DMS53 treated with DMSO at 0.1 percent for 48 hours (cell line): ENCODE measurements around the gene LRRC8D.
"Not testable (repeated sequence)": the region's sequence is repeated elsewhere in the genome, so short reads cannot be mapped to it uniquely, and the experiment has no call there.

Experiments
- DNase-seq: peaks from one replicate; lab custom pipeline; 2025; ENCODE audit not compliant: unreplicated experiment; lab: John Stamatoyannopoulos, UW

LRRC8D gene

GRCh38 chr1:89908672-89909436, 88.0 kb downstream of the LRRC8D start:
- DNase-seq = no peak

GRCh38 chr1:89910268-89910667, 89.4 kb downstream of the LRRC8D start:
- DNase-seq = no peak

DNA sequence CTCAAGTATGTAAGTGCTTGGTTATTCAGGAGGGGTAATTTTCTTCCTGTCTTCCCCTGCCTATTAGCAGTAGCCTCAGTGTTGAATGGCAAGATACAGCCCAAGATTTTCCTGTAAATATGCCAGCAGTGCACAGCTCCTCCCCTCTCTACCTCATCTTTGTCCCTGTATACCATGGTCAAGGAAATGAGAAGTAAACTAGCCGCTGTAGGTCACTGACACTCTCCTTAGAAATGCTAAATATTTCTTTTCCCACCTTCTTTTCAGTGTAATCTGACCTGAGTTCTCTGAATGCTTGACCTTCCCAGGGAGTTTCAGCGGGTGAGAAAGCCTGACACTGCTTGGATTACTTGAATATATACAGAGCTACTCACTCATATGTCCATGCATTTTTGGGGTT, 89.9 kb downstream of the LRRC8D start:
- no peak for DNase-seq

- DNase-seq = no peak
These were observed 90.6 kb downstream of the LRRC8D start for GRCh38 chr1:89911191-89911991.

- DNase-seq = no peak
These were observed 91.2 kb downstream of the LRRC8D start for GRCh38 chr1:89912073-89912472.

- DNase-seq = no peak
These were observed 92.7 kb downstream of the LRRC8D start for GRCh38 chr1:89913353-89914095.

GRCh38 chr1:89917353-89917752, 96.5 kb downstream of the LRRC8D start:
- DNase-seq = no peak

DNA sequence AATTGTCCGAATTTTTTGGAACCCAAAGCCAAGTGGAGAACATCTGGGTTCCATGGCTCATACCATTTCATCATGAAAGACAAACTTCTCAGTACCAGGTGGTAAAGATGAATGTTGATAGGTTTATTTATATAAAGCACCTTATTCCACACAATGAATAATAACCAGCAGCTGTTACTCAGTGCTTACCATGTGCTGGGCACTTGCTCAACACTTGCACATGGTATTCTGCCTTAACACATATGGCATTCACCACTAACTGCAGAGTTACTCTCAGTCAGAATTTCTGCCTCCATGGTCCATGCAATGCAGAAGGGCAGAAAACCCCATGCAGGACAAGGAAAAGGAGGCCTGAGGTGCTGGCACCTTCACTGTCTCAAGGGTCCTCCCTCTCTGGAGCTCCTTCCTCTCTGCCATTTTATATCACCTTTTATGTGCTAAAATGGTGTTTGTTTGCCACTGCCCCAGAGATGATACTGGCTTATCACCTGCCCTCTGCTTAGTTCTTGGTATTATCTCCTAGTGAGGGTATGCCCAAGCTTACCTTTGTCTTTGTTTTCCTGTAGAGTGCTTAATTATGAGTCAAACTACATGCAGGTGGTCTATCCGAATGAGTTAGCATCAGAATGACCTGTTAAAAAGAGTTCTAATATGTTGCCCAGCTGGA, 97.4 kb downstream of the LRRC8D start:
- DNase-seq = no peak

DNA sequence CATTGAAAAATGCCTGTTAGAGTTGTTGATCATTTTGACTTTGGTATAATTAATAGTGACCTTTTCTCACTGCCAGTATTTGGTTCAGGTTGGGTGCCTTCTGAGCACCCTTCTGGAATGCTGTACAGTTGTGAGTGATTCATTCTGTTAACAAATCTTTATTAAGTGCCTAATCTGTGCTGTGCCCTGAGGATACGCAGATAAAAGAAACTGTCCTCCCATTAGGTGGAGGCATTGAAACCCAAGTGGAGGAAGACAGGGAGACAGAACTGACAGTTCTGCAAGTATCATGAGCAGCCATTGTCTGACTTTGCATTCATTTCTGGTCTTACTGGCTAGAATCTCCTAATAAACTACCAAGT, 97.9 kb downstream of the LRRC8D start:
- no peak for DNase-seq

DNA sequence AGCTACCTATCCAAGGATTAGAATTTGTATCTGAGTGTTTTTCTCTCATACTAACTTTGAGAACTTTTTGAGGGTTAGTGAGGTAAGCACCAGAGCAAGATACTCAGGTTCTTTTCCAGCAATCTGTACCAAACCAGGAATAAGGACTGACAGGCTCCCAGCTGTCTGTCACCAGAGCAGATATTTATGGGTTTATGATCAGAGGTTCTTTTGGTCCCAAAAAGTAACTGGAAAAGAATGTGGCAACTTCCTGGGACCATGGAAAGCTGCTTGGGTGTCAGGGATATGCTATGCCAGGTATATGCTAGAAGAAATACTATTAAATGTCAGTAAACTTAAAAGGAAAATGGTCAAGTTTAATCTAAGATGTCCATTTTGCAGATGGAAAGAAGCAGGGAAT, 98.3 kb downstream of the LRRC8D start:
- no peak for DNase-seq

GRCh38 chr1:89922911-89923310, 102.1 kb downstream of the LRRC8D start:
- no peak for DNase-seq

DNA sequence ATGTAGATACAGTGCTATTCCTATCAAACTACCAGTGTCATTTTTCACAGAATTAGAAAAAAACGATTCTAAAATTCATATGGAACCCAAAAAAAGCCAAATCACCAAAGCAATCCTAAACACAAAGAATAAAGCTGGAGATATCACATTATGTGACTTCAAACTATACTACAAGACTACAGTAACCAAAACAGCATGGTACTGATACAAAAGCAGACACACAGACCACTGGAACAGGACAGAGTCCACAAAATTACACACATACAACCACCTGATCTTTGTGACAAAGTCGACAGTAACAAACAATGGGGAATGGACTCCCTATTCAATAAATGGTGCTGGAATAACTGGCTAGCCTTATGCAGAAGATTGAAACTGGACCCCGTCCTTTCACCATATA, 102.7 kb downstream of the LRRC8D start:
- DNase-seq = no peak

- not testable (repeated sequence) for DNase-seq
These were observed 103.2 kb downstream of the LRRC8D start for GRCh38 chr1:89924075-89924474.

DNA sequence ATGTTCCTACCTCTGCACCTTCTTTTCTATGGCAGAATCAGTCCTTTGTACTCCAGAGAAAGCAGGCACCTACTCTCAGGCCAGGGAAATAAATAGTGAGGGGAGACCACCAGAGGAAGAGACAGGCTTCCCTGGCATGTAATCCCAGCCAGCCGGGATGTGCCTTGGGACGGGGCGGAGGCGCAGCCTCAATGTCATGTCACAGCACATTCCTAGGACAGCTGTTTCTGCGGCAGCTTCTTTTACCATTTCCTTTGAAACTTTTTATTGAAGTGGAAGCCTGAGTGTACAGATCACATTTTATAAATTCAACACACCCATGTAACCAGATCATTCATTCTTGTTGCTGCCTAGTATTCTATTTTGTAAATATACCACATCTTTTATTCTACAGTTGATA, 106.2 kb downstream of the LRRC8D start:
- no peak for DNase-seq

DNA sequence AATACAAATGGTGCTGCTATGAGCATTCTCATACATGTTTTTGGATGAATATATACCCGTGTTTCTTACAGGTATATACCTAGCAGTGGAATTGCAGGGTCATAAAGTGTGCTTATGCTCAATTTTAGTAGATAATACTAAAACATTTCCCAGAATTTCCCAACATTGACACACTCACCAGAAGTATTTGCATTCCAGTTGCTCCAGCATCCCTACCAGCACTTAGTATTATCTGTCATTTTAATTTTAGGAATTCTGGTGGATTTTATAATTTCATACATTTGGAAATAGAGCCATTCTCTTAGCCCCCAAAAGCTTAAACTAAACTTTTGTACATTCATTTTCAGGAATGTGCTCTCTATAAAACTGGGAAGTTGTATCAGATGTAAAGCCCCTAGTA, 106.6 kb downstream of the LRRC8D start:
- DNase-seq = no peak

DNA sequence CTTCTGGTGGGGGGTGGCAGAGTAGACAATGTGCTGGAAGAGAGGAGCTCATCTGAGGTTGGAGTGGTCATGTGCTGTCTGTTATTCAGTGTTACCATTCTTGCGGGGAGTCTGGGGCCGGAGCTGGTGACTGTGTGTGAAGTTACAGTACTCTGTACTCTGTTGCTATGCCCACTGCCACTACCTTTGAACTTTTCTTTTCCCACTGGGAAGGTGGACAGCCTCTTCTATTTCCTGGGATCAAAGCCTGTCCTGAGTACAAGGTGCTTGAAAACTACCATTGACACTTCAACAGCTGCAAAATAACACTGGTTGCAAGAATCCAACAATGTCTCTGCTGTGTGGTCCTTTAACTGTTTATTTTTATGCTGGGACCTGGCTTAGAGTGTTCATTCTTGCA, 107.7 kb downstream of the LRRC8D start:
- DNase-seq = no peak

- DNase-seq = no peak
These were observed 108.7 kb downstream of the LRRC8D start for GRCh38 chr1:89929467-89930063.

DNA sequence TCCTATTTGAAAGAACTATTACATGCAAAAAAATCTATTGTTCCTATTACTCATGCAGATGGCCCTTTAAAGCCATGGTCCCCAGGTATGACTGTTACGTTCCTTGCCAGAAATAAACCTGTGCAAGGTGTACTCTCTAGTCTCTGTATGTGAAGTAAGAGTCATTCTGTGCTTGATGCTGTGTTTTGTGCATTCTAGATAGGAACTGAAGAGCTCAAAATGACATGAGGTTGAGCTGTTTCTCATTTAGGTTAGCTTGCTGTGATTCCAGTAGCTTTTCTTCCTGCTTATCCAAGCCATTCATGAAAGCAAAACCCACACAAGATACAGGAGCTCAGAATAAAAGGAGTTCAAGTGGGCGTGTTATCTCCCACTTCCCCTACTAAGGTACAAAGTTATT, 109.7 kb downstream of the LRRC8D start:
- DNase-seq = no peak

GRCh38 chr1:89931964-89932363, 111.1 kb downstream of the LRRC8D start:
- no peak for DNase-seq

- no peak for DNase-seq
These were observed 111.9 kb downstream of the LRRC8D start for GRCh38 chr1:89932598-89933364.
